OCI-M2 (cell line): ENCODE measurements around the gene FKBP1C.

ENCODE experiments used
- DNase-seq: peaks from one replicate; lab custom pipeline; 2025; ENCODE audit not compliant: unreplicated experiment; lab: John Stamatoyannopoulos, UW

Gene FKBP1C

GRCh38 chr6:63261820-63262219 is 50.6 kb downstream of the FKBP1C start:
- no peak for DNase-seq
